ENCODE data around the gene CHST9. TPM values are rescaled to one million over a fixed set of nuclear protein-coding genes. Genes with fewer than 3 reads are reported as not detected.
A peak's percentile ranks its signal among the peaks of the same experiment; 100 is the strongest.

The CHST9 gene
- total RNA-seq, 1 experiment from 2014 or later, result 19.2 TPM

DNA sequence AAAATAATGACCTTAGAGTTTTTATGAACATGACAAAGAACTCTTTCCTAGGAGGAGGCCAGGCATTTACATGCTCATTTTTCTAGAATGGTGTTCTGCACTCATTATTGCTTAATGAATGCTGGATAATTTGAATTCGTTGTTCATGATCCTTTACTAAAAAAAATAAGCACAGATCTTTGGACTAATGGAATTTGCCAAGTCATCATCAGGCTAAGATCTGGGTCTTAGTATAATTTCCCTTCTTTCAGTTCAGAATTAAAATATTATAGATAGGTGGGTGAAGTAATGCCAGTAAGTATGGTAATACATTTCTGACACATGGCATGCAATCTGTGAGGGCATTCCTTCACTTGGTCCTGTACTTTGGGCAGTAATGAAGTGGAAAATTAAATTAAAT lies 175.8 kb downstream of the CHST9 start (continued):
- no peak for TF ChIP-seq E2F4 (CRISPR knock-in tag; IDR thresholded peaks at IDR 0.05; ENCODE audit: borderline replicate concordance, low read depth)
- TF ChIP-seq, protein P1, sequence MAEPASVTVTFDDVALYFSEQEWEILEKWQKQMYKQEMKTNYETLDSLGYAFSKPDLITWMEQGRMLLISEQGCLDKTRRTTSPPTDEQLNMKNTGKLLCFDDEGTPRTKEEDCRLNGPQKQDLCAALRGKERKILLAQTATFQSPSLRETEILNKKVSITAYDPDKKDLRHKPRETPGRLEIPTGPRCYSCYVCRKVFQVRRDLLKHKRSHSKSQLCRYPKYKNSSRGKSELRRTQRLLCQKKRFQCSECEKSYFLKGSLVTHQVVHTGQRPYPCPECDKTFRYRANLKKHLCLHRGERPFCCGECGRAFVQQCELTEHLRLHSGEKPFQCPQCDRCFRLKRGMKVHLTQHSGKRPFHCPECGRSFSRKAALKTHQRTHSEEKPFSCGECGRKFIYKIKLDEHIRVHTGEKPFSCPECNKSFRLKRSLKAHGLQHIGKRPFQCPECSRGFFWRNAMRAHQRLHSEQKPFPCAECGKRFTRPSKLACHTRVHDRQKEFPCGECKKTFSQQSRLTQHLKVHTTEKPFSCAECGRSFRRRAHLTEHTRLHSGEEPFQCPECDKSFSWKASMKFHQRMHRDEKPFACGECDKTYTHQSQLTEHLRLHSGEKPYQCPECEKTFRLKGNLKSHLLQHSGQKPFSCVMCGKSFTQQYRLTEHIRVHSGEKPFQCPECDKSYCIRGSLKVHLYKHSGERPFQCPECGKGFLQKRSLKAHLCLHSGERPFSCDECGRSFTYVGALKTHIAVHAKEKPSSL (CRISPR knock-in tag; conservative IDR thresholded peaks at IDR 0.05), result no peak
- no peak for TF ChIP-seq NFATC4 (CRISPR knock-in tag; IDR thresholded peaks at IDR 0.05)
- TF ChIP-seq TP53 (CRISPR knock-in tag; IDR thresholded peaks at IDR 0.05), result no peak
- TF ChIP-seq JUN (CRISPR knock-in tag; IDR thresholded peaks at IDR 0.05), result no peak
- TF ChIP-seq ZSCAN18 (CRISPR knock-in tag; IDR thresholded peaks at IDR 0.05), result no peak
- TF ChIP-seq SOX15 (CRISPR knock-in tag; IDR thresholded peaks at IDR 0.05), result no peak
- no peak for TF ChIP-seq MXD4 (CRISPR knock-in tag; IDR thresholded peaks at IDR 0.05; ENCODE audit: borderline replicate concordance)
- TF ChIP-seq, protein P2, sequence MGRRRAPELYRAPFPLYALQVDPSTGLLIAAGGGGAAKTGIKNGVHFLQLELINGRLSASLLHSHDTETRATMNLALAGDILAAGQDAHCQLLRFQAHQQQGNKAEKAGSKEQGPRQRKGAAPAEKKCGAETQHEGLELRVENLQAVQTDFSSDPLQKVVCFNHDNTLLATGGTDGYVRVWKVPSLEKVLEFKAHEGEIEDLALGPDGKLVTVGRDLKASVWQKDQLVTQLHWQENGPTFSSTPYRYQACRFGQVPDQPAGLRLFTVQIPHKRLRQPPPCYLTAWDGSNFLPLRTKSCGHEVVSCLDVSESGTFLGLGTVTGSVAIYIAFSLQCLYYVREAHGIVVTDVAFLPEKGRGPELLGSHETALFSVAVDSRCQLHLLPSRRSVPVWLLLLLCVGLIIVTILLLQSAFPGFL (CRISPR knock-in tag; IDR thresholded peaks at IDR 0.05; ENCODE audit: borderline replicate concordance), result no peak
- no peak for TF ChIP-seq FOXP1 (CRISPR knock-in tag; IDR thresholded peaks at IDR 0.05; ENCODE audit: borderline replicate concordance)
- TF ChIP-seq ZNF121 (CRISPR knock-in tag; IDR thresholded peaks at IDR 0.05), result no peak
- no peak for TF ChIP-seq E2F5 (CRISPR knock-in tag; IDR thresholded peaks at IDR 0.05)
- TF ChIP-seq USF2 (CRISPR knock-in tag; IDR thresholded peaks at IDR 0.05), result no peak

- peak overlapping the region; percentile 12; the same call in 1 of the 2 replicates for H3K27ac Mint-ChIP-seq
Observed at GRCh38 chr18:27008575-27008974, 176.5 kb downstream of the CHST9 start.

More at GRCh38 chr18:27008575-27008974, 176.5 kb downstream of the CHST9 start:
- H3K36me3 Mint-ChIP-seq, result no peaks in the 10 kb centered on the region
- TF ChIP-seq NFE2L1 (CRISPR knock-in tag; IDR thresholded peaks at IDR 0.05) (no peak), FOXK1 (CRISPR knock-in tag; IDR thresholded peaks at IDR 0.05) (no peak)
- TF ChIP-seq, protein P3, sequence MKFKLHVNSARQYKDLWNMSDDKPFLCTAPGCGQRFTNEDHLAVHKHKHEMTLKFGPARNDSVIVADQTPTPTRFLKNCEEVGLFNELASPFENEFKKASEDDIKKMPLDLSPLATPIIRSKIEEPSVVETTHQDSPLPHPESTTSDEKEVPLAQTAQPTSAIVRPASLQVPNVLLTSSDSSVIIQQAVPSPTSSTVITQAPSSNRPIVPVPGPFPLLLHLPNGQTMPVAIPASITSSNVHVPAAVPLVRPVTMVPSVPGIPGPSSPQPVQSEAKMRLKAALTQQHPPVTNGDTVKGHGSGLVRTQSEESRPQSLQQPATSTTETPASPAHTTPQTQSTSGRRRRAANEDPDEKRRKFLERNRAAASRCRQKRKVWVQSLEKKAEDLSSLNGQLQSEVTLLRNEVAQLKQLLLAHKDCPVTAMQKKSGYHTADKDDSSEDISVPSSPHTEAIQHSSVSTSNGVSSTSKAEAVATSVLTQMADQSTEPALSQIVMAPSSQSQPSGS (CRISPR knock-in tag; IDR thresholded peaks at IDR 0.05; ENCODE audit: borderline replicate concordance, low read depth), result no peak
- H3K9me3 Mint-ChIP-seq, result no peaks in the 10 kb centered on the region
- DNase-seq (ENCODE audit: low spot score), result no peak
- H3K27me3 Mint-ChIP-seq (ENCODE audit: low read depth), result no peaks in the 10 kb centered on the region
- no peak overlapping the region for H3K4me3 Mint-ChIP-seq
- ChIA-PET POLR2A (no interaction called here), CTCF (no interaction called here)
- peak; percentile 75 for ATAC-seq
- H3K4me1 Mint-ChIP-seq, result peaks cover 18% of the 10 kb centered on the region

Data from WTC11 (cell line).